T-helper 17 cell (primary cell): ENCODE results near the gene RASSF1. TPM values are rescaled to one million over a fixed set of nuclear protein-coding genes. Genes with fewer than 3 reads are reported as not detected.
"Not testable (repeated sequence)": the region's sequence is repeated elsewhere in the genome, so short reads cannot be mapped to it uniquely, and the experiment has no call there.

Experiments
- ATAC-seq: fragments of 150-1000 bp; cut with Tn5 transposase; 2 replicates; pipeline ENCODE4 v1.10.0; 2021; ENCODE audit warnings: mild to moderate bottlenecking, moderate library complexity
- DNase-seq, 3 donors: peaks; one replicate each; pipeline versions ENCODE4 v3.0.0 to v3.0.0-alpha.2; 2020 to 2021
- H3K9me3 ChIP-seq: one replicate; pipeline ENCODE4 v1.7.0; 2013; ENCODE audit warnings: low read length, mild to moderate bottlenecking; ENCODE audit not compliant: control insufficient read depth, poor library complexity, severe bottlenecking
- H3K27ac Mint-ChIP-seq: one replicate; pipeline ENCODE4 v1.8.0; 2022; ENCODE audit warnings: mild to moderate bottlenecking, moderate library complexity, mixed read lengths
- H3K27me3 Mint-ChIP-seq: one replicate; pipeline ENCODE4 v1.8.0; 2022; ENCODE audit warnings: mixed read lengths
- H3K36me3 Mint-ChIP-seq: one replicate; pipeline ENCODE4 v1.8.0; 2022; ENCODE audit warnings: low read depth, mixed read lengths
- H3K4me1 Mint-ChIP-seq: one replicate; pipeline ENCODE4 v1.8.0; 2022; ENCODE audit warnings: mild to moderate bottlenecking, mixed read lengths
- H3K4me3 Mint-ChIP-seq: one replicate; pipeline ENCODE4 v1.8.0; 2022; ENCODE audit warnings: mild to moderate bottlenecking, moderate library complexity, mixed read lengths
- total RNA-seq, 4 donors: library from RNA in 2 of 4; stranded (reverse) in 2 of 4; gene quantifications; one replicate each; pipeline ENCODE4 v1.2.3 and lab custom pipeline; 2022 to 2026

Gene RASSF1
- total RNA-seq, 2 donors from 2014 or later: 83.5 to 105 TPM

DNA sequence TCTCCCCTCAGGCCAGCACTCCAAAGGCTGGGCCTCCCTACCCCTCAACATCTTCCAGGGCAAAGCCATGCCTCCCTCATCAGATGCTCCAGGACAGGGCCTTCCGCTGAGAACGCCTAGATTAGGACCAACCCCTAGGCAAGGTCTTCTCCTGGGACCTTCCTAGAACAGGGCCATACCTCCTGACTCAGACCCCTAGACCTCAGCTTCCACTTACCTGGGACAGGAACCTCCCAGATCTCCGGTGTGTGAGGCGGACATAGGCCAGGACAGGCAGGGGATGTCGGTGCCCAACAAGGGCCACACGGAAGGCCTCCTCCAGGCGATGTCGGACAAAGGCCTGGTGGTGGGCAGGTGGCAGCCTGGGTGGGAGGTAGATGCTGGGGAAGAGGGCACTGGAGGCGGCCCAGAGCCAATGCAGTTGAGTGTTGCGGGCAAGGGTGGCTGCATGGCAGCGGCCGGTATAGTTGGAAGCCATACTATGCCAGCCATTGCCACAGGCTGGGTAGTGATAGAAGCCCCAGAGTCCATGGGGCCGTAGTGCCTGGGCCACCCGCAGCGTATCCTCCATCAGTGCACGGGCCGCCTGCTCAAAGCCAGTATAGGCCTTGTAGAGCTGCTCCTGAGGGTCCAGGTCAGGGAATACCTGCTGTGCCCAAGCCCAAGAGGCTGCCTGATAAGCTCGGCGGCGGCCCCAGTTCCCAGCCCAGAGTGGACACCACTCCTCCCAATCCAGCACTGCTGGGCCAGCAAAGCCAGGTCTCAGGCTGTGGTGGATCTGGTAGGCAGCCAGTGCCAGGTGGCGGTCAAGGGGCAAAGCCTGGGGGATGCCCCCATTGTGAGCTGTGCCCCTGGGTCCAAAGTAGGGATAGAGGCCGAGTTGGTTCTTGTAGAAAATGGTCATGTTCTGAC, 45.9 kb downstream of the RASSF1 start:
- H3K4me1 Mint-ChIP-seq: peaks cover 25% of the 10 kb centered on the region
- H3K27ac Mint-ChIP-seq: no peak overlapping the region
- no peak overlapping the region for H3K4me3 Mint-ChIP-seq
- H3K36me3 Mint-ChIP-seq: no peaks in the 10 kb centered on the region
- no peaks in the 10 kb centered on the region for H3K27me3 Mint-ChIP-seq
- H3K9me3 ChIP-seq: no peaks in the 10 kb centered on the region
- DNase-seq (peak in 1 of 3 donors; percentile 3), ATAC-seq (no peak)

DNA sequence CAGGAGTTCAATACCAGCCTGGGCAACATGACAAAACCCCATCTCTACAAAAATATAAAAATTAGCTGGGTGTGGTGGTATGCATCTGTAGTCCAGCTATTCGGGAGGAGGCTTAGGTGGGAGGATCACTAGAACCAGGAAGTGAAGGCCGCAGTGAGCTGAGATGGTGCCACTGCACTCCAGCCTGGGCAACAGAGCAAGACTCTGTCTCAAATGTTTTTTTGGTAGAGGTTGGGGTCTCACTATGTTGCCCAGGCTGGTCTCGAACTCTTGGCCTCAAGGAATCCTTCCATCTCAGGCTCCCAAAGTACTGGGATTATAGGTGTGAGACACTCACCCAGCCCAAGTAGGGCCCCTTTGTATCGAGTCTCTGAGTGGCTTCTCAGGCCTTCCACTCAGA, 46.5 kb downstream of the RASSF1 start:
- no peak for DNase-seq

DNA sequence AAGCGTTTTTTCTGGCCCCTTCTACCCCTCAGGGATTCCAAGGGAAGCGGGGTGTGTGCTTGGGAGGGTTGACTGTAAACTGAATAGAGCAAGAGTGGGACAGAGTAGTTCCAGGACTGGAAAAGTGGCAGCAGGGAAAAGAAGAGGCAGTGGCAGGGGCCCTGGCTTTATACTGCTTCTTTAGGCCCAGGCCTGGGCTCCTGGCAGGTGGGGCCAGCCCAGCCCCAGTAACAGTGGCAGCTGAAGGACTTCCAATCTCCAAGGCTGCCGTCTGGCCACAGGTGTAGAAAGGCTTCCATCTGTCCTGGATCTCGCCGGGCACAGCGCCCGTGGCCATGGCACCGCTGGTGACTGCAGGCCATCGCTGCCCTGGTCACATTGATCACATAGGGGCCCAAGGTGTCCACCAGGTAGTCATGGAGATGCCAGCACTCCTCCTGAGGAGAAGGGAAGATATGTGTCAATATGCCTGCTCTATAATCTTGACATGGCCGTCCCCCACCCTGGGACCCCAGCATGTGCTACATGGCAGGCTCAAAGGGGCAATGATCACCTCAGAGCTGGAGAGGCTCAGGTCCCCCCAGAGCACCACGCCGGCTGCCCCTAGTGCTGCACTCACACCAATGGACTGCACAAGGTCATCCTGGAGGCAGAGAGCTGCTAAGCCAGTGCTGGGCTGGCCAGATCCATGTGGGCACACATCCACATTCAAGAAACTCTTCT, 47.4 kb downstream of the RASSF1 start:
- peak overlapping the region; percentile 92 for H3K4me3 Mint-ChIP-seq
- DNase-seq: no peak

More for the DNA sequence above, 46.5 kb downstream of the RASSF1 start:
- Mint-ChIP-seq H3K36me3 (no peaks in the 10 kb centered on the region), H3K4me1 (peaks cover 24% of the 10 kb centered on the region), H3K27ac (no peak overlapping the region), H3K4me3 (no peak overlapping the region), H3K27me3 (no peaks in the 10 kb centered on the region)
- H3K9me3 ChIP-seq: no peaks in the 10 kb centered on the region
- no peak for ATAC-seq

DNA sequence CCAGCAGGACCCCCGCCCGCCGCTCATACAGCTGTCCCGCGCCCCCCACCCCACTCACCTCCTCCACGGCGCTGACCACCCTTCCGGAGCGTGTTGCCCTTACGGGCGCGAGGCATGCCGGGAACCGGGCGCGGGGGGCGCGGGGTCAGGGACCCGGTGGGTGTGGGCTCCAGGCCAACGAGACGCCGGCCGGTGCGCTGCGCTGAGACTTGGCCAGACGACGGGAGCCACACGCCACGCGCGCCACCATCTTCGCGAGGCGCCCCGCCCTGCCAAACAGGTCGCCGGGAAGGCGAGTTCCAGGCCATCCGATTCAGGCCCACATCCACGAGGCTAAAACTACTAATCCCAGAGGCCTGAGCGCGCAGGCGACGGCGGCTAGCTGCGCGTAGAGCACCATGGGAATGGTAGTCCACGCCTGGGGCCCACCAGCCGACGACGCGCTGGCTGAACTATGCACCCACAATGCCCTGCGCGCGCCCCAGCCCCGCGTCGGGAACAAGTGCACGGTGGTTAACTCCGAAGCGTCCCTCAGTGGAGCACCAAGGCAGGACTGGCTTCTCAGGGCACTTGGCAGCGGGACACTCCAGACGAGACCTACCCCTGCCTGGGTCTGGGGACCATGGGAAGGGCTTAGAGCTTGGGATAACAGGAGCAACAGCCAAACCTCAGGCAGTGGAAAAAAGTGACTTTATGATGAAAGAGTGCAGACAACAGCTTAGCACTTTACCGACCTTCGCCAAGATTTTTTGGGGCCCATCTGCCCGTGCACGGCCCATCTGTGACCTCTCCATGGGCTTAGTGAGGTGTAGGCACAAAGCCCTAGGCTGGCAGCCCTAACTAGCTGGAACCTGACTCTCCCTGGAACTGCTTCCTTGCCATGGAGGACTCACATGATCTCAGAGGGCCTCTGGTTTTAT, 48.2 kb downstream of the RASSF1 start, which contains the start of gene IFRD2:
TSS of gene IFRD2 (minus strand) at position 271 of the 920 bp plus-strand sequence. CDS start at position 116, 155 bp downstream.
- ATAC-seq (peak; percentile 99), DNase-seq (peak; percentile 90 to 93 (median 92))
- peaks cover 14% of the 10 kb centered on the region for H3K4me1 Mint-ChIP-seq
- H3K9me3 ChIP-seq: no peaks in the 10 kb centered on the region
- H3K27me3 Mint-ChIP-seq: no peaks in the 10 kb centered on the region
- no peaks in the 10 kb centered on the region for H3K36me3 Mint-ChIP-seq
- H3K27ac Mint-ChIP-seq: peak within 1 kb of the TSS; percentile 89
- peak within 1 kb of the TSS; percentile 92 for H3K4me3 Mint-ChIP-seq

More for the DNA sequence above, 47.4 kb downstream of the RASSF1 start:
- no peaks in the 10 kb centered on the region for H3K36me3 Mint-ChIP-seq
- no peaks in the 10 kb centered on the region for H3K9me3 ChIP-seq
- no peak for ATAC-seq
- peak overlapping the region; percentile 89 for H3K27ac Mint-ChIP-seq
- peaks cover 18% of the 10 kb centered on the region for H3K4me1 Mint-ChIP-seq
- no peaks in the 10 kb centered on the region for H3K27me3 Mint-ChIP-seq

DNA sequence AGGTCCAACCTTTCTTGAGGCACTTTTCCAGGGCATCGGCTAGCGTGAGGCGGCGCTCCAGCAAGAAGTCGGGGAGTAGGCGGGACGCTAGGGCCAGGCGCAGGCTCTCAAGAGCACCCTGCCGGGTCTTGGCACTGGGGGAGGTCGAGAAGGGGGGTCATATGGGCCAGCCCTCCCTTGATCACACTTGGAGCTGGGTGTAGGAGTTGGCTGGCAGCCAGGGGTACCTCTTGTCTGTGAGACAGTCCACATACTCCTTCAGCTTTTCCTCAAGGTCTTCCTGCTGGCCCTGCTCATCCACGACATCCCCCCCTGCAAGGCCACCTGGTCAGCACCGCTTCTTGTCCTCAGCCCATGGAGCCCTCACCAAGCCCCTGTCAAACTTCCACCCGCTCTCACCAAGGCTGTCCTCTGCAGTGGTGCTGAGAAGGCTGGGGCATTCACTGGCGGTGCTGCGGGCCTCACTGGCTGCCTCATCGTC, 50.4 kb downstream of the RASSF1 start:
- Mint-ChIP-seq H3K27ac (no peak overlapping the region), H3K36me3 (no peaks in the 10 kb centered on the region), H3K4me1 (peaks cover 14% of the 10 kb centered on the region), H3K27me3 (no peaks in the 10 kb centered on the region), H3K4me3 (no peak overlapping the region)
- ATAC-seq: no peak
- DNase-seq: no peak
- no peaks in the 10 kb centered on the region for H3K9me3 ChIP-seq

DNA sequence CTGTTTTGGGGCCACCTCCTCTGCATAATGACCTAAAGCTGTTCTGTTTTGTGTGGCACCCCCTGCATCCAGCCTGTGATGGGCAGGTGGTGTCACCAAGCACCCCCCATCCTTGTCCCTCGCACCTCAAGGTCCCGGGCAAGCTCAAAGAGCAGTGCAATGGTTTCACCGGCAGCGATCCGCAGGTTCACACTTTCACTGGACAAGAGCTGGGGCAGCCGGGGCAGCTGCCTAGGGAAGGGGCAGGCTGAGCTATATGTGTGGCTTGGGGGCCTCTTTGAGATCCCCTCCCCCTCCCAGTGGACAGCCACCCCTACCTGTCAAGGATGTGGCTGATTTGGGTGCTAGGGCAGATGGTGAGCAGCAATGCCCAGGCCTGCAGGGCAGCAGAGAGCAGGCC, 51.5 kb downstream of the RASSF1 start:
- Mint-ChIP-seq H3K4me3 (no peak overlapping the region), H3K27ac (no peak overlapping the region), H3K27me3 (no peaks in the 10 kb centered on the region), H3K36me3 (no peaks in the 10 kb centered on the region), H3K4me1 (peaks cover 14% of the 10 kb centered on the region)
- ATAC-seq (no peak), DNase-seq (no peak)
- no peaks in the 10 kb centered on the region for H3K9me3 ChIP-seq

DNA sequence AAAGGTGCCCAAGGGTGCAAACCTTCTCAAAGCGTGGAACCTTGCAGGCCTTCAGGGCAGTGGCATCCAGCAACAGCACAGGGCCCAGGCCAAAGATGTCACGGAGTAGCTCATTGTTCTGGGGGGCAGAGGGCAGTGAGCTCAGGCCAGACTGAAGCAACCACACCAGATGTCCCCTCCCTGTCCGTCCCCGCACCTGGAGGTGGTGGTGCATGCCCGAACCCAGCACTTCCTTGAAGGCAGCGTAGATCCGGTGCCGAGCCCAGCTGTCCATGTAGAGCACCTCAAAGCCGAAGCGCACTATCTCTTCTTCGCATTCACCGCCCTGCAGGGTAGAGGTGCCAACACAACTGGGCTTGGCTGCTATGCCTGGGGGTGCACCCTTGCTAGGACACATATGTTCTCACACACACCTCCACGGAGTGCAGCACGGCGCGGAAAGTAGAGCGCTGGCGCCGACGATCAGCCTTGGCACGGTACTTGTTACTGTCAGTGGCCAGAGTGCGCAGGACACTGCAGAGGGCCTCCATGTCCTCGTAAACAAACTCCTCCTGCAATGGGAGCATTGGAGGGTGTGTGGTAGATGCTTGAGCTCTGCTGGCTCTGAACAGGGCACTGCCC, 52.1 kb downstream of the RASSF1 start:
- no peaks in the 10 kb centered on the region for H3K9me3 ChIP-seq
- Mint-ChIP-seq H3K4me1 (peaks cover 14% of the 10 kb centered on the region), H3K27me3 (no peaks in the 10 kb centered on the region), H3K4me3 (no peak overlapping the region), H3K27ac (no peak overlapping the region), H3K36me3 (no peaks in the 10 kb centered on the region)
- DNase-seq (no peak), ATAC-seq (no peak)

DNA sequence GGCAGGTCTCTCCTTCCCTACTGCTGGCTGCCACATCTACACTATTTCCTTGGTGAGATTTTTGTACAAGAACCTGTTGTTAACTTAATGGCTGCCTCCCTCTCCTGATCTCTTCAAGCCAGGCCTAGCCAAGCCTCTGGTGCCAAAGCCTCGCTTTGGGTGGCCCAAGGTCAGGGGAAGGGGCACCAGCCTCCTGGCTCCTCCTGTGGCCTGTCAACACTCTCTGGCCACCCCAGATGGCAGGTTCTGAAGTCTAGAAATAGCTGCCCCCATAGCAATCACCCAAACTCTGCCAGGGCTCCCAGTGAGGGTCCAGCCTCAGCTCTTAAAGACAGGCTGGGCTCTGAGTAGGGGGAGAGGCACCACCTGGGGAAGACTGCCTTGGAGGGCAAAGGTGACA, 53.4 kb downstream of the RASSF1 start:
- ATAC-seq (no peak), DNase-seq (no peak)
- H3K27me3 Mint-ChIP-seq: no peaks in the 10 kb centered on the region
- H3K4me1 Mint-ChIP-seq: peaks cover 7% of the 10 kb centered on the region
- H3K9me3 ChIP-seq: no peaks in the 10 kb centered on the region
- H3K27ac Mint-ChIP-seq: no peak overlapping the region
- H3K4me3 Mint-ChIP-seq: no peak overlapping the region
- no peaks in the 10 kb centered on the region for H3K36me3 Mint-ChIP-seq

DNA sequence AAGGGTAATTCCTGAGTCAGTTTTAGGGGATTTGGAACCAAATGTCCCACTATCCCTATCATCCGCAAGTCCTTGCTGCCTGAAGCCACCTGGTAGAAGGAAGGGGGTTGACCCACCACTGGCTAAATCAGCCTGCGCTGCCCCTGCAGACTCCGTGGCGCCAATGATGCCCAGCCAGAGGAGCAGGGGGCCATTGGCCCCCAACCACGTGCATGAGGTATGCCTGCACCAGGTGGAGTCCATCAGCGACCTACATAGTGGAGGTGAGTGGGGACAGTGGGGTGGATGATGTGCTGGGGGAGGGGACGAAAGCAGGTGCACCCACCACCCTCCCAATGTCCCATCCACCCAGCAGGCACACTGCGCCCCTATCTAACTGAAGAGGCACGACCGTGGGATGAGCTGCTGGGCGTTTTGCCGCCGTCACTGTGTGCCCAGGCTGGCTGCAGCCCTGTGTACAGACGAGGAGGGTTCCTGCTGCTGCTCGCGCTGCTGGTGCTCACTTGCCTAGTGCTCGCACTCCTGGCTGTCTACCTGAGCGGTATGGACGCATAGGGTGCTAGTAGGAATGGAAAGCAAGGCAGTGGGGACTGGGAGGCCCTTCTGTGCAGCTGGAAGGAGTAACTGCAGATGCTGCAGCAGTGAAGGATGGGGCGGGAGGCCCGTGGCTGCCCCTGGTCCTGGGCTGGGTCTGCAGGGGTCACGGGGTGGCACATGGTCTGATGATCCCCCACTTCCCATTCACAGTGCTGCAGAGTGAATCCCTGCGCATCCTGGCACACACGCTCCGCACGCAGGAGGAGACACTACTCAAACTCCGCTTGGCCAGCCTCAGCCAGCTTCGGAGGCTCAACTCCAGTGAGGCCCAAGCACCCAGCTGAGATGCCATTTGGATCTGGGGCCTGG, 54.1 kb downstream of the RASSF1 start:
- H3K27ac Mint-ChIP-seq: no peak overlapping the region
- ATAC-seq: no peak

DNA sequence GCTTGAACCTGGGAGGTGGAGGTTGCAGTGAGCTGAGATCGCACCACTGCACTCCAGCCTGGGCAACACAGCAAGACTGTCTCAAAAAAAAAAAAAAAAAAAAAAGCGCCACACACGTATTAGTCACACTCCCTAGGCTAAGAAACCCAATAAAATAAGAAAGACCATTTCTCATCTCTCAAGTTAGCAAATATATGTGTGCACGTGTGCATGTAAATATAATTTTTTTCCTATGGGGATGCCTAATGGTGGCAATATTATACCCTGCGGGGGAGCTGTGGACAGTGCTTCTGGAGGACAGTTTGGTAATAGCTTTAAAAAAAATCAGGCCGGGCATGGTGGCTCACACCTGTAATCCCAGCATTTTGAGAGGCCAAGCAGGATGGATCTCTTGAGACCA, 56.5 kb downstream of the RASSF1 start:
- not testable (repeated sequence) for H3K27ac Mint-ChIP-seq, H3K27me3 Mint-ChIP-seq, H3K36me3 Mint-ChIP-seq, H3K4me1 Mint-ChIP-seq, H3K4me3 Mint-ChIP-seq, ATAC-seq, DNase-seq, H3K9me3 ChIP-seq

More for the DNA sequence above, 54.1 kb downstream of the RASSF1 start:
- H3K9me3 ChIP-seq: no peaks in the 10 kb centered on the region
- Mint-ChIP-seq H3K27me3 (no peaks in the 10 kb centered on the region), H3K36me3 (no peaks in the 10 kb centered on the region), H3K4me1 (peaks cover 7% of the 10 kb centered on the region), H3K4me3 (no peak overlapping the region)
- no peak for DNase-seq
